PC-9 (cell line): Measurements from ENCODE around the gene NFIA. TPM values are rescaled to one million over a fixed set of nuclear protein-coding genes. Genes with fewer than 3 reads are reported as not detected.

Source experiments
- BruUV-seq: library from RNA; stranded (reverse); fragments of 400-500 nt; replicated peaks from 2 replicates; lab custom pipeline; 2021; lab: Mats Ljungman, UMichigan
- CTCF ChIA-PET: fragments of 300-600 bp; sonication (Branson Sonifier 250); formaldehyde crosslinking; loops from one replicate; lab custom pipeline; 2022; ENCODE audit warnings: antibody characterized with exemption; lab: Charles Lee
- POLR2A ChIA-PET: fragments of 300-600 bp; sonication (Branson Sonifier 250); formaldehyde crosslinking; loops from one replicate; lab custom pipeline; 2022; ENCODE audit warnings: antibody characterized with exemption; ENCODE audit not compliant: unreplicated experiment; lab: Charles Lee
- DNase-seq, 2 experiments: peaks; one replicate each; pipeline versions ENCODE4 v3.0.0 to v3.0.0-alpha.2; 2015 to 2022; ENCODE audit warnings: mixed read lengths in 1 of 2
- H2AFZ ChIP-seq: fragments of 200-600 bp; sonication (generic); 2 replicates; pipeline ENCODE4 v1.8.1; 2017; ENCODE audit warnings: antibody characterized with exemption
- H3F3A ChIP-seq: fragments of 200-600 bp; sonication (generic); 2 replicates; pipeline ENCODE4 v1.8.1; 2017; ENCODE audit warnings: antibody characterized with exemption, mild to moderate bottlenecking, low read depth; ENCODE audit not compliant: insufficient read depth
- H3K27ac ChIP-seq: fragments of 200-600 bp; sonication (generic); 2 replicates; pipeline ENCODE4 v1.6.1; 2016; ENCODE audit warnings: mixed run types
- H3K27me3 ChIP-seq: fragments of 200-600 bp; sonication (generic); 2 replicates; pipeline ENCODE4 v1.6.1; 2016; ENCODE audit warnings: low read depth, mixed run types; ENCODE audit not compliant: insufficient read depth
- H3K36me3 ChIP-seq: fragments of 200-600 bp; sonication (generic); 2 replicates; pipeline ENCODE4 v1.6.1; 2016; ENCODE audit warnings: low read depth, mixed run types
- H3K4me1 ChIP-seq: fragments of 200-600 bp; sonication (generic); replicated peaks from 2 replicates; pipeline ENCODE4 v1.6.1; 2016; ENCODE audit warnings: mixed run types; ENCODE audit not compliant: insufficient read depth
- H3K4me2 ChIP-seq: fragments of 200-600 bp; sonication (generic); 2 replicates; pipeline ENCODE4 v1.6.1; 2017; ENCODE audit warnings: mixed run types
- H3K4me3 ChIP-seq: fragments of 200-600 bp; sonication (generic); 2 replicates; pipeline ENCODE4 v1.6.1; 2016; ENCODE audit warnings: mixed run types
- H3K79me2 ChIP-seq: fragments of 200-600 bp; sonication (generic); 2 replicates; pipeline ENCODE4 v1.6.1; 2017; ENCODE audit warnings: low read depth, mixed run types
- H3K9me2 ChIP-seq: fragments of 200-600 bp; sonication (generic); 2 replicates; pipeline ENCODE4 v1.8.1; 2017; ENCODE audit warnings: mild to moderate bottlenecking; ENCODE audit not compliant: insufficient read depth
- H3K9me3 ChIP-seq: fragments of 200-600 bp; sonication (generic); 2 replicates; pipeline ENCODE4 v1.8.1; 2016; ENCODE audit warnings: low read depth; ENCODE audit not compliant: insufficient read depth
- H4K20me1 ChIP-seq: fragments of 200-600 bp; sonication (generic); 2 replicates; pipeline ENCODE4 v1.8.1; 2017; ENCODE audit not compliant: insufficient read depth
- EZH2 ChIP-seq: fragments of 200-600 bp; sonication (generic); IDR thresholded peaks from 2 replicates; pipeline ENCODE4 v1.8.0; 2017; ENCODE audit warnings: antibody characterized with exemption, low read depth
- intact Hi-C: fragments of 100-400 bp; cut with micrococcal nuclease; formaldehyde crosslinking; loops from one replicate; pipeline ENCODE4 v1.10.0; 2022; ENCODE audit not compliant: unreplicated experiment
- total RNA-seq: library from RNA; stranded (reverse); gene quantifications from 2 replicates; pipeline ENCODE4 v1.2.3, GENCODE V29; 2021
- TF ChIP-seq, protein P1 (sequence below): fragments of 200-600 bp; sonication (generic); conservative IDR thresholded peaks from 2 replicates; pipeline ENCODE4 v1.6.1; 2017; ENCODE audit warnings: mixed run types, antibody characterized with exemption, mild to moderate bottlenecking, moderate library complexity

Gene NFIA
- total RNA-seq, 1 experiment from 2014 or later: 26.7 TPM

GRCh38 chr1:61348025-61348665 is 265.8 kb downstream of the NFIA start:
- Histone ChIP-seq H3K79me2 (no peaks in the 10 kb centered on the region), H2AFZ (no peak overlapping the region), H3K4me1 (no peaks in the 10 kb centered on the region), H3K27ac (no peak overlapping the region), H4K20me1 (no peaks in the 10 kb centered on the region), H3F3A (no peaks in the 10 kb centered on the region), H3K4me3 (no peak overlapping the region), H3K9me3 (no peaks in the 10 kb centered on the region), H3K4me2 (no peak overlapping the region), H3K27me3 (no peaks in the 10 kb centered on the region), H3K9me2 (no peaks in the 10 kb centered on the region), H3K36me3 (no peaks in the 10 kb centered on the region; the same call in 1 of the 2 replicates)
- TF ChIP-seq, protein P1, sequence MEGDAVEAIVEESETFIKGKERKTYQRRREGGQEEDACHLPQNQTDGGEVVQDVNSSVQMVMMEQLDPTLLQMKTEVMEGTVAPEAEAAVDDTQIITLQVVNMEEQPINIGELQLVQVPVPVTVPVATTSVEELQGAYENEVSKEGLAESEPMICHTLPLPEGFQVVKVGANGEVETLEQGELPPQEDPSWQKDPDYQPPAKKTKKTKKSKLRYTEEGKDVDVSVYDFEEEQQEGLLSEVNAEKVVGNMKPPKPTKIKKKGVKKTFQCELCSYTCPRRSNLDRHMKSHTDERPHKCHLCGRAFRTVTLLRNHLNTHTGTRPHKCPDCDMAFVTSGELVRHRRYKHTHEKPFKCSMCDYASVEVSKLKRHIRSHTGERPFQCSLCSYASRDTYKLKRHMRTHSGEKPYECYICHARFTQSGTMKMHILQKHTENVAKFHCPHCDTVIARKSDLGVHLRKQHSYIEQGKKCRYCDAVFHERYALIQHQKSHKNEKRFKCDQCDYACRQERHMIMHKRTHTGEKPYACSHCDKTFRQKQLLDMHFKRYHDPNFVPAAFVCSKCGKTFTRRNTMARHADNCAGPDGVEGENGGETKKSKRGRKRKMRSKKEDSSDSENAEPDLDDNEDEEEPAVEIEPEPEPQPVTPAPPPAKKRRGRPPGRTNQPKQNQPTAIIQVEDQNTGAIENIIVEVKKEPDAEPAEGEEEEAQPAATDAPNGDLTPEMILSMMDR: no peak
- no peak for TF ChIP-seq EZH2
- intact Hi-C loops: no loop called here
- BruUV-seq: no TSS peak
- CTCF ChIA-PET: interaction anchor here (1.0 kb wide), 1 partner anchor 9 kb away, joined by 3 read pairs; no protein-coding TSS in a partner anchor
- DNase-seq: no peak
- POLR2A ChIA-PET: interaction anchor here (0.6 kb wide), 1 partner anchor 1477 kb away, joined by 5 read pairs; no protein-coding TSS in a partner anchor

GRCh38 chr1:61352845-61353435 is 270.6 kb downstream of the NFIA start:
- Histone ChIP-seq H2AFZ (no peak overlapping the region), H3K27ac (no peak overlapping the region), H3K4me2 (no peak overlapping the region), H3K4me1 (no peaks in the 10 kb centered on the region), H3K27me3 (no peaks in the 10 kb centered on the region), H3K9me2 (0 out of 2 replicates have a peak, but pooled peaks cover 6% of the 10 kb centered on the region), H4K20me1 (no peaks in the 10 kb centered on the region), H3K36me3 (peaks cover 2% of the 10 kb centered on the region; the same call in 1 of the 2 replicates), H3K4me3 (no peak overlapping the region), H3K9me3 (no peaks in the 10 kb centered on the region), H3K79me2 (no peaks in the 10 kb centered on the region), H3F3A (no peaks in the 10 kb centered on the region)
- TF ChIP-seq, protein P1: no peak
- no peak for TF ChIP-seq EZH2
- ChIA-PET POLR2A (no interaction called here), CTCF (no interaction called here)
- intact Hi-C loops: no loop called here
- DNase-seq: no peak
- no TSS peak for BruUV-seq

- Histone ChIP-seq H3K4me2 (no peak overlapping the region), H2AFZ (no peak overlapping the region), H3K9me2 (0 out of 2 replicates have a peak, but pooled peaks cover 6% of the 10 kb centered on the region), H3K4me3 (no peak overlapping the region), H3K27me3 (no peaks in the 10 kb centered on the region), H3K79me2 (no peaks in the 10 kb centered on the region), H3K36me3 (peaks cover 2% of the 10 kb centered on the region; the same call in 1 of the 2 replicates), H3K9me3 (no peaks in the 10 kb centered on the region), H3K27ac (no peak overlapping the region), H3F3A (no peaks in the 10 kb centered on the region), H4K20me1 (no peaks in the 10 kb centered on the region), H3K4me1 (no peaks in the 10 kb centered on the region)
- DNase-seq: no peak
- TF ChIP-seq EZH2: no peak
- TF ChIP-seq, protein P1: no peak
- intact Hi-C loops: no loop called here
- CTCF ChIA-PET: interaction anchor here (0.7 kb wide), 1 partner anchor 493 kb away, joined by 3 read pairs; no protein-coding TSS in a partner anchor
- POLR2A ChIA-PET: no interaction called here
- BruUV-seq: no TSS peak
Measured at GRCh38 chr1:61353797-61354406, 271.5 kb downstream of the NFIA start.
